Osteoblast (primary cell): ENCODE results near the gene OR2T35. TPM values are rescaled to one million over a fixed set of nuclear protein-coding genes. Genes with fewer than 3 reads are reported as not detected.
"Not testable (repeated sequence)": the region's sequence is repeated elsewhere in the genome, so short reads cannot be mapped to it uniquely, and the experiment has no call there.

Source experiments
- DNase-seq: peaks from one replicate; pipeline ENCODE4 v3.0.0; 2011; ENCODE audit warnings: low spot score, mixed read lengths; ENCODE audit not compliant: insufficient read length; ENCODE audit errors: missing footprints
- H2AFZ ChIP-seq: 2 replicates; pipeline ENCODE4 v1.6.0; 2011; ENCODE audit warnings: mild to moderate bottlenecking, low read length
- H3K27ac ChIP-seq: 2 replicates; pipeline ENCODE4 v1.5.1; 2011; ENCODE audit warnings: mild to moderate bottlenecking, low read depth, low read length, moderate library complexity
- H3K27me3 ChIP-seq: 2 replicates; pipeline ENCODE4 v1.6.0; 2012; ENCODE audit warnings: mild to moderate bottlenecking, control low read depth, inconsistent platforms, low read length, moderate library complexity; ENCODE audit not compliant: insufficient read depth
- H3K36me3 ChIP-seq: 2 replicates; pipeline ENCODE4 v1.5.1; 2011; ENCODE audit warnings: mild to moderate bottlenecking, low read length, control low read depth, moderate library complexity; ENCODE audit not compliant: insufficient read depth
- H3K4me1 ChIP-seq: 2 replicates; pipeline ENCODE4 v1.5.1; 2011; ENCODE audit warnings: mild to moderate bottlenecking, low read length, control low read depth, moderate library complexity; ENCODE audit not compliant: insufficient read depth
- H3K4me2 ChIP-seq: 2 replicates; pipeline ENCODE4 v1.6.0; 2011; ENCODE audit warnings: mild to moderate bottlenecking, low read length; ENCODE audit not compliant: insufficient read depth
- H3K4me3 ChIP-seq: fragments of 200-600 bp; sonication (generic); 3 replicates; pipeline ENCODE4 v1.5.1; 2012; ENCODE audit warnings: mild to moderate bottlenecking, low read length, inconsistent platforms; ENCODE audit not compliant: insufficient read depth
- H3K79me2 ChIP-seq: 2 replicates; pipeline ENCODE4 v1.6.0; 2012; ENCODE audit warnings: mild to moderate bottlenecking, low read length, control low read depth, inconsistent platforms; ENCODE audit not compliant: insufficient read depth
- H3K9me3 ChIP-seq: 2 replicates; pipeline ENCODE4 v1.5.1; 2011; ENCODE audit warnings: low read depth, low read length, control low read depth
- H4K20me1 ChIP-seq: 2 replicates; pipeline ENCODE4 v1.6.0; 2012; ENCODE audit warnings: mild to moderate bottlenecking, low read length, control low read depth; ENCODE audit not compliant: insufficient read depth
- CTCF ChIP-seq: IDR thresholded peaks from 2 replicates; pipeline ENCODE4 v1.5.1; 2011; ENCODE audit warnings: mild to moderate bottlenecking, low read depth, low read length, moderate library complexity; ENCODE audit errors: extremely low read depth
- total RNA-seq: library from RNA; depleted of rRNA; stranded (reverse); fragments of >200 nt; gene quantifications from 2 replicates; pipeline ENCODE4 v1.2.3, GENCODE V29; 2012

The OR2T35 gene
- total RNA-seq = not detected in 2 replicates

GRCh38 chr1:248645178-248645577 lies at the start of gene OR2T35:
TSS of gene OR2T35 (minus strand) at chr1:248645278. CDS start at chr1:248639258, 6,020 bp downstream.
- H2AFZ ChIP-seq, H3K36me3 ChIP-seq, H3K4me1 ChIP-seq, H3K79me2 ChIP-seq, H3K27me3 ChIP-seq, H3K4me2 ChIP-seq, DNase-seq, H3K9me3 ChIP-seq, H4K20me1 ChIP-seq, H3K4me3 ChIP-seq, H3K27ac ChIP-seq: not testable (repeated sequence)

- Histone ChIP-seq H3K9me3 (peaks cover 5% of the 10 kb centered on the region), H3K36me3 (no peaks in the 10 kb centered on the region), H3K4me3 (no peak overlapping the region), H3K27ac (no peak overlapping the region), H4K20me1 (no peaks in the 10 kb centered on the region), H2AFZ (no peak overlapping the region), H3K79me2 (no peaks in the 10 kb centered on the region), H3K4me1 (no peaks in the 10 kb centered on the region), H3K4me2 (no peak overlapping the region), H3K27me3 (no peaks in the 10 kb centered on the region)
- no peak for DNase-seq
- no peak for TF ChIP-seq CTCF
Observed at GRCh38 chr1:248691567-248692155, 46.6 kb upstream of the OR2T35 start.

- no peaks in the 10 kb centered on the region for H3K79me2 ChIP-seq
- H3K27me3 ChIP-seq = no peaks in the 10 kb centered on the region
- H2AFZ ChIP-seq = no peak overlapping the region
- no peak for TF ChIP-seq CTCF
- DNase-seq = no peak
- H3K4me2 ChIP-seq = no peak overlapping the region
- no peaks in the 10 kb centered on the region for H4K20me1 ChIP-seq
- H3K9me3 ChIP-seq = peaks cover 5% of the 10 kb centered on the region
- no peak overlapping the region for H3K27ac ChIP-seq
- H3K4me3 ChIP-seq = no peak overlapping the region
- H3K4me1 ChIP-seq = no peaks in the 10 kb centered on the region
- no peaks in the 10 kb centered on the region for H3K36me3 ChIP-seq
Observed at GRCh38 chr1:248688527-248689298, 43.6 kb upstream of the OR2T35 start.

- no peak for TF ChIP-seq CTCF
- H2AFZ ChIP-seq = no peak overlapping the region
- H3K4me2 ChIP-seq = no peak overlapping the region
- no peak overlapping the region for H3K4me3 ChIP-seq
- no peak overlapping the region for H3K27ac ChIP-seq
- no peak for DNase-seq
- no peaks in the 10 kb centered on the region for H4K20me1 ChIP-seq
- no peaks in the 10 kb centered on the region for H3K36me3 ChIP-seq
- no peaks in the 10 kb centered on the region for H3K27me3 ChIP-seq
- H3K9me3 ChIP-seq = peaks cover 1% of the 10 kb centered on the region
- H3K79me2 ChIP-seq = no peaks in the 10 kb centered on the region
- no peaks in the 10 kb centered on the region for H3K4me1 ChIP-seq
Observed at GRCh38 chr1:248686815-248687214, 41.7 kb upstream of the OR2T35 start.
